SK-N-SH (cell line): Measurements from ENCODE around the gene ARHGAP40.

Experiments used
- CTCF ChIP-seq: fragments of 200-600 bp; sonication (generic); IDR thresholded peaks from 2 replicates; pipeline ENCODE4 v1.6.1; 2017; ENCODE audit warnings: antibody characterized with exemption, mild to moderate bottlenecking, moderate library complexity
- EP300 ChIP-seq, 2 experiments: IDR thresholded peaks; 2 replicates each; pipeline versions ENCODE4 v1.4.0 to v1.6.1; 2012; ENCODE audit warnings: borderline replicate concordance in 1 of 2, low read depth in 1 of 2, low read length in 1 of 2
- EZH2phosphoT487 ChIP-seq: fragments of 200-600 bp; sonication (generic); IDR thresholded peaks from 2 replicates; pipeline ENCODE4 v1.6.1; 2017; ENCODE audit warnings: low read depth, mixed run types, mild to moderate bottlenecking, antibody characterized with exemption, moderate library complexity, borderline replicate concordance
- FOXJ3 ChIP-seq: sonication (generic); formaldehyde crosslinking; IDR thresholded peaks from 2 replicates; pipeline ENCODE4 v1.5.1; 2020; ENCODE audit warnings: mild to moderate bottlenecking, missing genetic modification reagents
- IRF3 ChIP-seq: fragments of 150-350 bp; IDR thresholded peaks from 2 replicates; pipeline ENCODE4 v1.6.1; 2016; ENCODE audit warnings: mild to moderate bottlenecking, low read depth, low read length
- JUND ChIP-seq: IDR thresholded peaks from 2 replicates; pipeline ENCODE4 v1.4.0; 2012
- MAX ChIP-seq: IDR thresholded peaks from 2 replicates; pipeline ENCODE4 v1.4.0; 2012; ENCODE audit warnings: low read depth
- NRF1 ChIP-seq: IDR thresholded peaks from 2 replicates; pipeline ENCODE4 v1.6.1; 2012; ENCODE audit warnings: low read depth, mild to moderate bottlenecking, low read length
- RCOR1 ChIP-seq: fragments of 150-350 bp; IDR thresholded peaks from 2 replicates; pipeline ENCODE4 v1.6.1; 2017; ENCODE audit warnings: antibody characterized with exemption, low read length
- RXRA ChIP-seq: IDR thresholded peaks from 2 replicates; pipeline ENCODE4 v1.4.0; 2012; ENCODE audit warnings: low read depth, mild to moderate bottlenecking, borderline replicate concordance
- SMC3 ChIP-seq: IDR thresholded peaks from 2 replicates; pipeline ENCODE4 v1.6.1; 2012; ENCODE audit warnings: low read depth, low read length, improper control_type of control experiment
- YY1 ChIP-seq: IDR thresholded peaks from 2 replicates; pipeline ENCODE4 v1.4.0; 2012; ENCODE audit warnings: low read depth, mild to moderate bottlenecking
- ZBTB33 ChIP-seq: IDR thresholded peaks from 2 replicates; pipeline ENCODE4 v1.4.0; 2012; ENCODE audit warnings: low read depth, borderline replicate concordance

GRCh38 chr20:38676576-38676975 lies 75.0 kb downstream of the ARHGAP40 start:
- TF ChIP-seq ZBTB33 (no peak), CTCF (no peak), SMC3 (no peak), EP300 (IDR thresholded peaks at IDR 0.05; ENCODE audit: borderline replicate concordance in 1 of 2, low read depth in 1 of 2, low read length in 1 of 2) (no peak), RCOR1 (no peak), EZH2phosphoT487 (no peak), YY1 (no peak), JUND (no peak), IRF3 (no peak), MAX (no peak), NRF1 (no peak), FOXJ3 (no peak), RXRA (no peak)
